ENCODE data around the gene OR2T3.
"Not testable (repeated sequence)": the region's sequence is repeated elsewhere in the genome, so short reads cannot be mapped to it uniquely, and the experiment has no call there.

Gene OR2T3

DNA sequence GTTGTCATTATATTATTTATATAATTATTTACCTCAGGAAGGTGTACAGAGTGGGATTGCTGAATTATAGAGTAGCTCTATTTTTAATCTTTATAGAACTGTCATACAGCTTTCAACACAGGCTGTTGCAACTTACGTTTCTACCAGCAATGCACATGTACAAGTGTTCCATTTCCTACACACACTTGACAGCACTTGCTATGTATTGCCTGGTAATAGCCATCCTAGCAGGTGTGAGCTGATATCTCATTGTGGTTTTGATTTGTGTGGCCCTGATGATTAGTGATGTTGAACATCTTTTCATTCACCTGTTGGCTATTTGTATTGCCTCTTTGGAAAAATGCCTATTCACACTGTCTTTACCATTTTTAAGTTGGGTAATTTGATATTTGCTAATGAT lies 2.5 kb downstream of the OR2T3 start:
- DNase-seq, result not testable (repeated sequence)

DNA sequence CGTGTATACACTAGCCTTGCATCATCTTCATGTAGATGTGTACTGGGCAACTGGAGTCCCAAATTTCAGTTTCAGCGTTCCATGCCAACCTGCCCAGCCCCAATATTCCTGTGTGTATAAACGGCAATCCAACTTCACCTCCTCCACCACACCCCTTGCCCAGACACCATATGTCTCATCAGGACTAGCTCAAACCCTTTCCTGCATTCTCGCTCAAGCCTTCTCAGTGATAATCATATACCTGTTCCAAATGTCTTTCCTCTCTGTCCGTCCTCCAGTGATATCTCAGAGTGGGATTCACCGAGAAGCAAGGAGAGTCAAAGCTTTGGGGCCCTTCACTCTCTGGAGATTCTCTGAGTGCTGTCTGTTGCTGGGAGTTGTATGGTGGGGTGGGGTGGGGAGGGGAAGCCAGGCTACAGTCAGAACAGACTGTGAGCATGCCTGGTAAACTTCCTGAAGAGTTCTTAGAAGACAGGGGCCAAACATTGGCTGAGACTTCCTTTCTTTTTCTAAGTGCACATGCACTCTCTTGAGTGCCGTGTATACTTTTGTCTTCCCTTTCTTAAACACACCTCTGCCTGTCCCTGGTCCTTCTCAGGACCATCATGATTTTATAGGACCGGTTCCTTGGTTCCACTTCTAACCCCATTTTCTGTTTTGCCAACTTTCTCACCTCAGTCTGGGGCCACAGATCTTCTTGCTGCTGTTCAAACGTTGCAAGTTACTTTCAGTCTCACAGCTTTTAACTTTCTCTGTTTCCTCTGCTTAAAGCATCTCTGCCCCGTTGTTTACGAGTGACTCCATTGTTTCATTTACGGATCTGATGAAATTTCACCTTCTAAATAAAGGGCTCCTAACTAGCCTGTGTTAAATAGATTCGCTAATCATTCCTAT lies 8.8 kb downstream of the OR2T3 start:
- not testable (repeated sequence) for DNase-seq

DNA sequence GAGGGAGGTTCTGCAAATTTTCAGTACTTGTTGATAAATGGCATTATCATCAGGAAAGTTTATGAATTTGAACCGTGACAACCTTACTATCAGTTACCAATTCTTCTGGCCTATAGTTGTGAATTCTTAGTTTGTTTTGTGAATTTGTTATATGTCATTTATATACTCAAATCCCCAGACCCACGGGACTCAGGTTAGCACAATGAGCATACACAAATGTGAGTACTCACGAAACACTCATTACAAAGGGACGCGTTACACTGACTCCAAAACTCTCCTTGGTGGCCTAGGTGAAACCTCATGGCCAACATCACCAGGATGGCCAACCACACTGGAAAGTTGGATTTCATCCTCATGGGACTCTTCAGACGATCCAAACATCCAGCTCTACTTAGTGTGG lies 15.1 kb downstream of the OR2T3 start, which contains the start of gene OR2T5:
TSS of gene OR2T5 (plus strand) at position 301 of the 400 bp plus-strand sequence. CDS start at position 301, 0 bp downstream.
- DNase-seq, result not testable (repeated sequence)

DNA sequence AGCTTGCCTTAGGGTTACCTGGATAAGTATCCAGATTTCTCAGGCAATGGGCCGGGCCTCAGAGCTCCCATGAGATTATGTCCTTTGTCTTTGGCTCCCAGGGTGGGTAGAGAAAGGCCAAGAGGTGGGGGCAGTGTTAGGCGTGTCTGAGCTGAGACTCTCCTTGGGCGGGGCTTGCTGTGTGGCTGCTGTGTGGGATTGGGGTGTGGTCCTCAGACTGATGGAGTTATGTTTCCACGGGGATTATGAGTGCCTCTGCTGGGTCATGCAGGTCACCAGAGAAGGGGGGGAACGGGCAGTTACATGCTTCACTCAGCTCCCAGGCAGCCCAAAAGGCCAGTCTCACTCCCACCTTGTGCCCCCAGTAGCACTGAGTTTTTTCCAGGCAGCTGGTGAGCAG lies 23.5 kb downstream of the OR2T3 start:
- not testable (repeated sequence) for DNase-seq

DNA sequence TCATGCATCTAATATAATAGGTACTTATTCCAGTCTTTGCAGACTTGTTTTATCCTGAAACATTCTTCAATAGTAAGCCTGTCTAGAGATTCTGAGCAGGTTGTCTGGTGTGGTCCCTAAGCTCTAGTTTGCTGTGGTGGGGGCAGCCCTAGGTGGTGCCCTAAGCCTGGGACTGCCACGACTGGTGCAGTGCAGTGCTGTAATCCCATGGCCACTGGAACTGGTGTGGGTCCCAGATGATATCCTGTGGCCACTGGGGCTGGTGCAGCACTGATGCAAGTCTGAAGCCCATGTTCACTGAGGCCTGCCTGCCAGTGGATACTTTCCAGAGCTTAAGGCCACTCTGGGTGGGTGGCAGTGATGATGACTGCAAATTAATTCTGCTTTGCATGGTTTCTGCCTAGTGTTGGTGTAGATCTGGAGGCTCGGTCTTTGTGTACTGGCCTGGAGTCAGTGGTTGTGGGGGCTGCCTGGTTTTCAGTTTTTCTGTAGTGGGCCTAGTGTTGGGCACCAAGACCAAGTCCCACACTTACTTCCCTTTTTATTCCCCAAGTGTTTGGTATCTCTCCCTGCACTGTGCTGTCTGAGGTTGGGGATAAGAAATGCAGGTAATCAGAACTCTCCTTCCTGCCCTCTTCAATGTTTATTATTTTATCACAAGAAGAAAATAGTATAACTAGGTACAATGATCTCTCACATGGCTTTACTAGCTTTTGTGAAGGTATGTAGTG lies 27.3 kb downstream of the OR2T3 start:
- DNase-seq, result not testable (repeated sequence)

DNA sequence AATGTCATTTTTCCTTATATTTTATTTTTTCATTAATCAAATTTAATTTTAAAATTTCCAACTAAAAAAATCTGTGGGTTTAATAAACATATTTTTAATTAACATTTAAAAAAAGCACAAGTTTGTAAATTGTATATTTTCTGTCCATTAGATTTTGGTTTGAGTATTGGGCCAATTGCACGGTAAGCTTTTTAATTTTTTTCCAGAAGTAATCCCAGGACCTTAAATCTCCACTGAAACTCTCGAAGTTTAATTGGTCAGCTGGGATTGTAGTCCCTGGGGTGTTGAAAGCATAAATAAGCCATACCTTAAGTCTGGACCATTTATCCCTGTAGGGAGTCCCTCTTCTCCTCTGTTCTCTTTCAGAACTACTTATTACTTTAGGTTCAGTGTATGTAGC lies 34.6 kb downstream of the OR2T3 start, which contains the start of gene OR2G6:
TSS of gene OR2G6 (plus strand) at position 301 of the 400 bp plus-strand sequence. CDS start 13,574 bp downstream, outside the sequence.
- DNase-seq, result not testable (repeated sequence)

DNA sequence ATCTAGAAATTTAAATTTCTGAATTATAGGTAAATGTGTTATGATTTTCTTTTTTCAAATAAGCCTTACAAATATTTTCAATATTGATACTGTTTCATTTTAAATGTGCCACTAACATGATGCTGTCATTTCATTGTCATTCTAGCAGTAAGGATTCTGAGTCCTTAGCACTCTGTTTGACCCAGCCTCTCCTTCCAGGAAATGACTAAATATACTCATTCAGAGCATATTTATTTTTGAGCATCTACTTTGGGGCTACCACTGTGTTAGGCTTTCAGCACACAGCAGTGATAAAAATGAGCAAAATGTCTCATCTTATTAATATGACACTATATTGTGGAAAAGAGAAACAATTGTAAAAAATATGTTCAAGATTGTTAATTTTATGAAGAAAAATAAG lies 37.1 kb downstream of the OR2T3 start:
- not testable (repeated sequence) for DNase-seq

DNA sequence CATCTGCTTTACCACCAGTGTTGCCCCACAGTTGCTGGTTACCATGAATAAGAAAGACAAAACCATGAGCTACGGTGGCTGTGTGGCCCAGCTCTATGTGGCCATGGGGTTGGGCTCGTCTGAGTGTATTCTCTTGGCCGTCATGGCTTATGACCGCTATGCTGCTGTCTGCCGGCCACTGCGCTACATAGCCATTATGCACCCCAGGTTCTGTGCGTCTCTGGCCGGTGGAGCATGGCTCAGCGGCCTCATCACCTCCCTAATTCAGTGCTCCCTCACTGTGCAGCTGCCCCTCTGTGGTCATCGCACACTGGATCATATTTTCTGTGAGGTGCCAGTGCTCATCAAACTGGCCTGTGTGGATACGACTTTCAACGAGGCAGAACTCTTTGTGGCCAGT lies 48.7 kb downstream of the OR2T3 start:
- no peak for DNase-seq

Measured in NCI-H2171 treated with DMSO at 0.1 percent for 48 hours (cell line).